HEK293 (cell line): ENCODE data around the gene BDP1.

Source experiments
- MZF1 ChIP-seq: fragments of 450-650 bp; formaldehyde crosslinking; IDR thresholded peaks from 2 replicates; pipeline ENCODE4 v1.5.1; 2017; ENCODE audit warnings: missing biosample characterization, missing genetic modification characterization, borderline replicate concordance
- TCF7L2 ChIP-seq: IDR thresholded peaks from 2 replicates; pipeline ENCODE4 v1.6.1; 2011; ENCODE audit warnings: low read depth, mild to moderate bottlenecking, inconsistent platforms, low read length, moderate library complexity, borderline replicate concordance
- ZNF138 ChIP-seq: fragments of 450-650 bp; formaldehyde crosslinking; IDR thresholded peaks from 2 replicates; pipeline ENCODE4 v1.5.1; 2016; ENCODE audit warnings: missing biosample characterization, missing genetic modification characterization, borderline replicate concordance
- ZNF621 ChIP-seq: fragments of 450-650 bp; formaldehyde crosslinking; IDR thresholded peaks from 2 replicates; pipeline ENCODE4 v1.5.1; 2017; ENCODE audit warnings: missing biosample characterization, missing genetic modification characterization
- TF ChIP-seq, protein P1 (sequence below): fragments of 450-650 bp; formaldehyde crosslinking; IDR thresholded peaks from 2 replicates; pipeline ENCODE4 v1.5.1; 2016; ENCODE audit warnings: missing biosample characterization, missing genetic modification characterization

DNA sequence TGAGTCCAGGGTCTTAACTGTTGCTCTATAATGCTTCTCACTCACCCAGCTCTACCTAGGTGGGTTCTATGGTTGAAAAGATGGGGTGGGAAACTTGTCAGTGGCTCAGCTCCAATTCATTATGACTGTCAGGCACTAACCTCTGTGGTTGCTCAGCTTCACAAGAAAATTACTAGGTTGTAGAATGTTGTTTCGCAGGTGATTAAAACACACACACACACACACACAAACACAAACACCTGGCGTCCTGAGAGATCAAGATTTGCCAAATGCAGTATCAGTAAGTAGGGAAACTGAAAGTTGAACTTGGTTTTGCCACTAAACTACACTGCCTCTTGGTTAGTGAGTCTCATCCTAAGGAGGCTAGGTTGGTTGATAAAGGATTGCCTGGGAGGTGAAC lies 134.5 kb downstream of the BDP1 start:
- TF ChIP-seq, protein P1, sequence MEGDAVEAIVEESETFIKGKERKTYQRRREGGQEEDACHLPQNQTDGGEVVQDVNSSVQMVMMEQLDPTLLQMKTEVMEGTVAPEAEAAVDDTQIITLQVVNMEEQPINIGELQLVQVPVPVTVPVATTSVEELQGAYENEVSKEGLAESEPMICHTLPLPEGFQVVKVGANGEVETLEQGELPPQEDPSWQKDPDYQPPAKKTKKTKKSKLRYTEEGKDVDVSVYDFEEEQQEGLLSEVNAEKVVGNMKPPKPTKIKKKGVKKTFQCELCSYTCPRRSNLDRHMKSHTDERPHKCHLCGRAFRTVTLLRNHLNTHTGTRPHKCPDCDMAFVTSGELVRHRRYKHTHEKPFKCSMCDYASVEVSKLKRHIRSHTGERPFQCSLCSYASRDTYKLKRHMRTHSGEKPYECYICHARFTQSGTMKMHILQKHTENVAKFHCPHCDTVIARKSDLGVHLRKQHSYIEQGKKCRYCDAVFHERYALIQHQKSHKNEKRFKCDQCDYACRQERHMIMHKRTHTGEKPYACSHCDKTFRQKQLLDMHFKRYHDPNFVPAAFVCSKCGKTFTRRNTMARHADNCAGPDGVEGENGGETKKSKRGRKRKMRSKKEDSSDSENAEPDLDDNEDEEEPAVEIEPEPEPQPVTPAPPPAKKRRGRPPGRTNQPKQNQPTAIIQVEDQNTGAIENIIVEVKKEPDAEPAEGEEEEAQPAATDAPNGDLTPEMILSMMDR (tag by site-specific recombination) = no peak
- TF ChIP-seq ZNF138 (tag by site-specific recombination) (no peak), TCF7L2 (no peak), MZF1 (no peak), ZNF621 (tag by site-specific recombination) (no peak)
